Measurements from ENCODE around the gene SLC6A6.
"Not testable (repeated sequence)": the region's sequence is repeated elsewhere in the genome, so short reads cannot be mapped to it uniquely, and the experiment has no call there.

SLC6A6 gene

DNA sequence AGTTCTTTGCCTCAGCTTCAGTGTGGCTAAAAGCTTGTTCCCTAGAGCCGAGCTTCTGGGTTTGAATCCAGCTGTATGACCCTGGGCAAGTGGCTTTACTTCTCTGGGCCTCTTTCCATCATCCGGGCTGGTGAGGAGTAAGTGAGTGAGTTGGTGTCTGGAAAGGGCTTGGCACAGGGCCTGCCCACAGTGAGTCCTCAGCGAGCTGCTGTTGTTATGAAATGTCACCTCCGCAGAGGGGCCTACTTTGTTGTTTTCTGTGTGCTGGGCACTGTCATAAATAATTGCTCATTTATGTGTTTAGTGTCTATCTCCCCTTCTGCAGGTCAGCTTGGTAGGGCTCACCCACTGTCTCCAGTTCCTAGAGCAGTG is 31.7 kb downstream of the SLC6A6 start:
- in situ Hi-C loops (cut with MboI; ENCODE audit: low sequenced_read_pairs) = no loop called here

DNA sequence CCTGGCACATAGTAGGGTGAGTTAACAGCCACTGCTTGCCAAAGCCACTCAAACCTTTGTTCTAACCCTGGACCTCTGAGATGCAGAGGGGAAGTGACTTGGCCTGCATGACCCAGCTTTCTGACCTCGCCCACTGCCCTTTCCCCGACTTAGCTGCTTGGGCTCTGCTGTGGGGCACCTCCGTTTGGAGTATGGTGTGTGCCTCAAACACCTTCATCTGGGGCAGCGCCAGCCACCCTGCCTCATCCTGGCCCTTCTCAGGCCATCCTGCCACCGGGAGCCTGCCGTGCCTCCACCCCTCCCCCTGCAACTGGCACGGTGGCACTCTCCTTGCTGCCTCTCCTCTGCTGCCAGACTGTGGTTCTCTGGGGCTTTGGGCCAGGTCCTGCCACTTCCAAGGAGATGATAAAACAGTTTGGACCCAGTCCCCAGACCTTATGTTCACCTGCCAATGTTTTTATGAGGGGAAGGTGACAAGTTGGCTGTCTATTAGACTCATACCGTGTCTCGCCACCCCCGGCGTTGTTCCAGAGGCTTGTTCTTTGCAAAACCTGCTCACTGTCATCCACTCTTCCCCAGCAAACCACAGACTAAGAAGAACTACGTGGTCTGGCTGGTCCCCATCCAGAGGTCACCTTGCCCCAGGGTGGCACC is 32.2 kb downstream of the SLC6A6 start:
- in situ Hi-C loops (cut with MboI; ENCODE audit: low sequenced_read_pairs) = no loop called here

DNA sequence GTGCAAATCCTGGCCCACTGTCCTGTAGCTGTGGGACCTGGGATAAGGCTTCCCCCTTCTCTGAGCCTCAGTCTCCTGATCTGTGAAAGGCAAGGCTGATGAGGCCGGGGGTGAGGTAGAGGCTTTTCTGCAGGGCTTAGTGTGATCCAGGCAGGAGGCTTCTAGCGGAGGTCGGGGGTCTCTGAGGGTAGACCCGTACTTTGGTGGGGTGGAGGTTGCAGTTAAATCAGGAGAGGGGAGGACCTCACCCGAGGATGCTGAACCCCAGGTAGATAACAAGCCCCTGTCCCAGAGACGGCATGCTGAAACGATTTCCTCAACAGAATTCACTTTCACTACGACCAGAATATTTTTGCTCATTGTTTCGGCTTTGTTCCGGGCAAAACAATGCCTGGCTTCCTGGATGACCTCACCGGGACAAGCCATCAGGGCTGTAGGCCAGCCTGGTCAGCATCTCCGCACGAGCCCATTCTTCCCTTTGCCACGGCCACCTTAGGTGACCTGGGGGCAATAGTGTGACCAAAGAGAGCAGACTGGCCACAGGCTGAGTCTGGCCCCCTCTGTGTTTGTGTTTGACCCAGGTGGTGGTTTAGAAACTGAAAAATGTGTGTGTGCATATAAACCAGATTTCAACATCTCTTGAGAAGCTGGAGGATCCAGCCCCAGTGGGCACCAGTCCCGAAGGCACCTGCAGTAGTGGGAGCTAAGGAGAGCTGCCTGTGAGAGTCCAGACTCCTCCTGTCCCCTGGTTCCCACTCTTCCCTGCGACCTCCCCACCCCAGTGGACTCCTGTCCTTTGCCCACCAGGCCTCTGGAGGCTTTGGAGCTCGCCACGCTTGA is 33.0 kb downstream of the SLC6A6 start:
- in situ Hi-C loops (cut with MboI; ENCODE audit: low sequenced_read_pairs) = no loop called here

- in situ Hi-C loops (cut with MboI; ENCODE audit: low sequenced_read_pairs) = no loop called here
These were observed 34.5 kb downstream of the SLC6A6 start for GRCh38 chr3:14436954-14437281.

- in situ Hi-C loops (cut with MboI; ENCODE audit: low sequenced_read_pairs) = not testable (repeated sequence)
These were observed 35.3 kb downstream of the SLC6A6 start for GRCh38 chr3:14437705-14438104.

DNA sequence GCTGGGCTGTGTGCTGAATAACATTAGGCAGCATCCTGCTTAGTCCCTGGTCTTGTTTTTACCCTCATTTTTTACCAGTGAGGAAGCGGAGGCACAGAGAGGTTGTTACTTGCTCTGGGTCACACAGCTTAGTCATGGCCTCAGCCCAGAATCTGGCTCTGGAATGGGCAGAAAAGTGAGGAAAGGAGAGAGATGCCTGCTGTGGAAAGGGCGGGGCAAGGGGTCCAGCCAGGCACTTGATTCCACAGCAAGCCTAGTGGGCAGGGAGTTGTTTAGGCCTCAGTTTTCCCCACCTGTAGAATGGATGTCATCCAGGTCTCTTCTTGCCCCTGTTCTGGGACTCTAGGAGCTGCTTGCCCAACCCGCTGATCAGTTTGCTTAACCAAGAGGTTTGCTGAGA is 35.9 kb downstream of the SLC6A6 start:
- in situ Hi-C loops (cut with MboI; ENCODE audit: low sequenced_read_pairs) = no loop called here

- in situ Hi-C loops (cut with MboI; ENCODE audit: low sequenced_read_pairs) = no loop called here
These were observed 36.5 kb downstream of the SLC6A6 start for GRCh38 chr3:14438929-14439328.

DNA sequence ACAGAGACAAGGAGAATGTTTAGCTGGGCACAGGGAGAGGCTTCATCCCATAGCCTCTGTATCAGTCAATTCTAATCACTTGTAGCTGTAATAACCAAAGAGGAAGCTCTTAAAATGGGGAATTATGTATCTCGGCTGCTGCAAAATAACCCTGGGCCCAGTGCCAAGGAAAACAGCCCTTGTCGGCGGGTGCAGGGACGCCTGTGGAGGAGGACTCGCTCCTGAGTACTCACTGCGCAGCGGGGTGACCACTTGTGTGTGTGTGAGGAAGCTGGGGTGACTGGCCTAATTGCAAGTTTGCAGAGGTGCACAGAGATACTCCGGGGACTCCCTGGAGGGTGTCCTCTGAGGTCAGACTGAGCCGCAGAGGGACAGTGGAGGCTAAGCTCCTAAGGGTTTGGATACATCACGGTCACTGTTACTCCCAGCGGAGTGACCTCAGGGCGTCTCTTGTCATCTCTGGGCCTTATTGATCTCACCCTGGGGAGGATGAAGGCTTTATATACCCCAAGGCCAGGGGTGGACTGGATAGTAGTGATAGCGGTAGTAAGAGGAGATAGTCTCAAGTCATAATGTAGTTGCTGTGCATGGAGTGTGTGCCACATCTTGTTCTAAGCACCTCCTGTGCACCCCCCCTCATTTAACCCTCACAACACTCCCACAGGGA is 37.2 kb downstream of the SLC6A6 start:
- in situ Hi-C loops (cut with MboI; ENCODE audit: low sequenced_read_pairs) = no loop called here

DNA sequence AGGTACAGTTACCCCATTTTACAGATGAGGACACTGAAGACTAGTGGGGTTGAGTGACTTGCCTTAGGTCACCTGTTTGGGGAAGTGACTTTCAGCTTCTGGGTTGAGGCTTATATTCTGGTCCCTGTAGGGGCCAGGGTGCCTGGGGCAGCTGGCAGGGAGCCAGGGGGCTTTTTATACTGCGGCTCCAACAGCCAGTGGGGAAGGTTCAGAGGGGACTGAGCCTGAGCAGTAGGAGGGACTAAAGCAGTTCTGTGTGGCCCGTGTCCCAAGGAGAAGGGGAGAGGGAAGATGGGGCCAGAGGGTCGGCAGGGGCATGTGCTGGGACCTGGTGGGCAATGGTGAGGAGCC is 37.7 kb downstream of the SLC6A6 start:
- in situ Hi-C loops (cut with MboI; ENCODE audit: low sequenced_read_pairs) = no loop called here

DNA sequence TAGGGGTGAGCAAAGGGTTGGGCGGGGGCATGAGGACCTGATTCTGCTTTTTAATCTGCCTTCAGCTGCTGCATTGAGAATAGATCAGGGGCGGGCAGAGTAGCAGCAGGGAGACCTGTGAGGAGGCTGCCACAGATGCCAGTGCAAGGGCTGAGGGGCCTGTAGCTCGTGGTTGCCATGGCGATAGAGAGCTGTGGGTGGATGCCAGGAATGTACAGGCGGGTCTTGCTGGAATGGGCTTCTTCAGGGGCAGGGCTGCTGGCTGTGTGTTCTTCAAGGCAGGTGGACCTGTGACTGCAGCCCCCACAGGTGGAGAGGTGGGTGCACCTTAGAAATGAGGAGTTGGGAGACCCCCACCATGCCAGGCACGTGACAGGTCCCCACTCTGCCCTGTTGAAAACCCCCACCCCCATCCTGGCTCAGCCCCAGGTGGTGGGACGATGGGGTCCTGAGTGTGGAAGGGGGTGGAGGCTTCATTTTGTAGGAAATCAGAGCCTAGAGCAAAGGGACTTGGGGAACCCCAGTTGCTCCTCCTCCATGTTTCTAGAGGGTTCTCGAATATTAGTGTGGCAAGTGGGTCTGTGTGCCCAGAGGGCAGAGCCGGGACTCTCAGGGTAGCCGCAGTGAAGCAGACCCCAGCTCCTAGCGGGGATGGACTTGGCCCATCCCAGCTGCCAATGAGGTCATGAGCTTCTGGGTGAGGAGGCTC is 38.3 kb downstream of the SLC6A6 start:
- in situ Hi-C loops (cut with MboI; ENCODE audit: low sequenced_read_pairs) = no loop called here

- in situ Hi-C loops (cut with MboI; ENCODE audit: low sequenced_read_pairs) = no loop called here
These were observed 39.0 kb downstream of the SLC6A6 start for GRCh38 chr3:14441240-14441919.

GRCh38 chr3:14441920-14442300 is 39.5 kb downstream of the SLC6A6 start:
- in situ Hi-C loops (cut with MboI; ENCODE audit: low sequenced_read_pairs) = no loop called here

GRCh38 chr3:14444380-14444779 is 42.0 kb downstream of the SLC6A6 start:
- in situ Hi-C loops (cut with MboI; ENCODE audit: low sequenced_read_pairs) = no loop called here

DNA sequence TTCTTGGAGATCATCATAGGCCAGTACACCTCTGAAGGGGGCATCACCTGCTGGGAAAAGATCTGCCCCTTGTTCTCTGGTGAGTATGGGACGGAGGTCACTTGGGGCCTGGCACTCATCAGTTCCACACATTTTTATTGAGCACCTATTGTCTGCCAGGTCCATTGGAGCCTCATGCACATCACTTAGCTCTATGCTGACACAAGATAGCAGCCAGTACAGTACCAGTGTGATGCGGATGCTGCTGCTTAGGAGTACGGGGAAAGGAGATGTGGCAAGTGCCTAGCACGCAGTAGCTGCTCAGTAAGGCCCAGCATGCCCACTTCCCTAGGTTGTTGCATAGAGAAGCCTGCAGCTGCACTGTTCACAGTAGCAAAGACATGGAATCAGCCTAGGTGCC is 43.4 kb downstream of the SLC6A6 start:
- in situ Hi-C loops (cut with MboI; ENCODE audit: low sequenced_read_pairs) = no loop called here

DNA sequence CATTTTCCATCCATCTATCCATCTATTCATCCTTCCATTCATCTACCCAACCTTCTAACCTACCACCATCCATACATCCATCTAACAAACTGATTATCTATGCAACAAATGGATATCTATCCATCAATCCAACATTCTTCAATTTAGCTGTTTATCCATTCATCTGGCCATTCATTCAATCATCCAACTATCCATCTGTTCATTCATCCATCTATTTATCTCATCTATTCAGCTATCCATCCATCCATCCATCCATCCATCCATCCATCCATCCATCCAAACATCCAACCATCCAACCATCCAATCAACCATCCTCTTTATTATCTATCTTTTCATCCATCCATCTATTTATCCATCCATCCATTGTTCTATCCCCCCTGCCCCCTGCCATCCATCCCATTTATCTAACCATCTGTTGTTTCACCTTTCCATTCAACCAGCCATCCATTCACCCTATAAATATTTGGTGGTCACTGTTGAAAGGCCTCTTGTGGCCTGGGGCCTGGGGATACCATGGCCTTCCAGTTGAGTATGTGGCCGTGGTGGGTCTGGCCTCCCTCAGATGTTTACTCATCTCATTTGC is 44.7 kb downstream of the SLC6A6 start:
- in situ Hi-C loops (cut with MboI; ENCODE audit: low sequenced_read_pairs) = no loop called here

DNA sequence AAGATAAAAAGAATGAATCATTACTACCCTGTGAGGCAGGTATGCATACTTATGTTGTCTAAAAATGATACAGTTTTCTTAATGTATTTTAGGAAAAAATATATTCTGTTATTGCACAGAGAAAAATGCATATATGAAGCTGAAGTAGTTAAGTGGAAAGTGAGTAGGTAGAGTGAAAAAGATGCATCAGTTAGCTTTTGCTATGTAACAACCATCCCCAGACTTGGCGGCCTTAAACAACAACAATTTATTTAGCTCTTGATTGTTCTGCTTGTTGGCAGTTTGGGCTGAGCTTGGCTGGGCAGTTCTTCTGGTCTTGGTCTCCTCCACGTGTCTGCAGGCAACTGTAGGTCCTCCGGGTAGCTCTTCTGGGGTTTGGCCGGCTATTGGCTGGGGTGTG is 45.7 kb downstream of the SLC6A6 start:
- in situ Hi-C loops (cut with MboI; ENCODE audit: low sequenced_read_pairs) = no loop called here

- in situ Hi-C loops (cut with MboI; ENCODE audit: low sequenced_read_pairs) = no loop called here
These were observed 46.6 kb downstream of the SLC6A6 start for GRCh38 chr3:14448756-14449727.

DNA sequence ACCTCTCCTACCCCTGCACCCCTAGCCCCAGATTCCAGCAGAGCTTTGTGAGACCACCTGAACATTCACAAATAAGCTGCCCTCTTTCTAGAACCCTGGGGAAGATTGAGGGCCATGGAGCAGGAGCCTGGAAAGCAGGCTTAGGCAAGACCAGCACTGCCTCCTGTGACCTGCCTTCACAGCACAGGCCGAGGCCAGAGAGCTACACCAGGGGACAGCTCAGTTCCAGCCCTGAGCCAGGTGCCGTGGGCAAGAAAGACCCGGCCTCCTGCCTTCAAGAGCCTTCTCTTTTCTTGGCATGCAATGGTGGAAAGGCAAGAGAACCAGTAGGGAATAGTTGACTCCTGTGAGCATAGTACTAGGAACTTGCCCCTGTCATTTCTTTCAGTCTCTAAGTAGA is 48.1 kb downstream of the SLC6A6 start:
- in situ Hi-C loops (cut with MboI; ENCODE audit: low sequenced_read_pairs) = no loop called here

- in situ Hi-C loops (cut with MboI; ENCODE audit: low sequenced_read_pairs) = no loop called here
These were observed 48.7 kb downstream of the SLC6A6 start for GRCh38 chr3:14450922-14451606.
